Heart left ventricle (tissue), 13 donors: Measurements from ENCODE around the gene DDX51.

Experiments used
- POLR2A ChIP-seq, 2 donors: fragments of 450-650 bp; IDR thresholded peaks; one replicate each; pipeline ENCODE4 v1.6.1; 2017; ENCODE audit warnings: antibody characterized with exemption in 2 of 2, mild to moderate bottlenecking in 2 of 2, moderate library complexity in 2 of 2
- TF ChIP-seq, protein P1 (sequence below), 12 donors: fragments of 200-600 bp; sonication (generic) in 4 of 12; IDR thresholded peaks; one replicate each; pipeline versions ENCODE4 v1.5.0 to v1.8.0; 2018 to 2022; ENCODE audit warnings: antibody characterized with exemption in 12 of 12, mild to moderate bottlenecking in 5 of 12
- donor health status: ischemic (EF 13 %, LVEDD 7.1; RV severe dilation, severe dysfunction).
- donor health status: DM: no; HTN: yes; CAD: no.
- donor health status: DM: no; HTN: no; CAD: no.
- donor health status: ischemic (EF 25% LVEDD 6.9; RV normal size, moderate dysfunction).
- donor health status: ischemic (EF 25% LVEDD 5.7; RV mildly dilated, moderate dysfunction).
- donor health status: ischemic (EF 35%, LVEDD 5.7; RV mildly dilated, moderate dysfunction).
- donor health status: nonischemic (EF 11% LVEDD 7.7; RV severe dilation, severe dysfunction).
- donor health status: DM: yes; HTN: yes; CAD: no.
- donor health status: PGD.
- donor health status: ischemic (EF 29% LVEDD 5.4; RV normal size, mild dysfunction).
- donor health status: nonischemic (EF 23%, LVEDD 6.1; RV moderate dilation, normal function).

GRCh38 chr12:132172619-132173018 is 28.5 kb upstream of the DDX51 start:
- TF ChIP-seq, protein P1, sequence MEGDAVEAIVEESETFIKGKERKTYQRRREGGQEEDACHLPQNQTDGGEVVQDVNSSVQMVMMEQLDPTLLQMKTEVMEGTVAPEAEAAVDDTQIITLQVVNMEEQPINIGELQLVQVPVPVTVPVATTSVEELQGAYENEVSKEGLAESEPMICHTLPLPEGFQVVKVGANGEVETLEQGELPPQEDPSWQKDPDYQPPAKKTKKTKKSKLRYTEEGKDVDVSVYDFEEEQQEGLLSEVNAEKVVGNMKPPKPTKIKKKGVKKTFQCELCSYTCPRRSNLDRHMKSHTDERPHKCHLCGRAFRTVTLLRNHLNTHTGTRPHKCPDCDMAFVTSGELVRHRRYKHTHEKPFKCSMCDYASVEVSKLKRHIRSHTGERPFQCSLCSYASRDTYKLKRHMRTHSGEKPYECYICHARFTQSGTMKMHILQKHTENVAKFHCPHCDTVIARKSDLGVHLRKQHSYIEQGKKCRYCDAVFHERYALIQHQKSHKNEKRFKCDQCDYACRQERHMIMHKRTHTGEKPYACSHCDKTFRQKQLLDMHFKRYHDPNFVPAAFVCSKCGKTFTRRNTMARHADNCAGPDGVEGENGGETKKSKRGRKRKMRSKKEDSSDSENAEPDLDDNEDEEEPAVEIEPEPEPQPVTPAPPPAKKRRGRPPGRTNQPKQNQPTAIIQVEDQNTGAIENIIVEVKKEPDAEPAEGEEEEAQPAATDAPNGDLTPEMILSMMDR (IDR thresholded peaks at IDR 0.05) = no peak
- TF ChIP-seq POLR2A (IDR thresholded peaks at IDR 0.05) = no peak
